Measurements from ENCODE around the gene CUL3. TPM values are rescaled to one million over a fixed set of nuclear protein-coding genes. Genes with fewer than 3 reads are reported as not detected.
"Not testable (repeated sequence)": the region's sequence is repeated elsewhere in the genome, so short reads cannot be mapped to it uniquely, and the experiment has no call there.

Gene CUL3
- total RNA-seq, 2 experiments from 2014 or later, result 83.5 to 87.0 TPM

DNA sequence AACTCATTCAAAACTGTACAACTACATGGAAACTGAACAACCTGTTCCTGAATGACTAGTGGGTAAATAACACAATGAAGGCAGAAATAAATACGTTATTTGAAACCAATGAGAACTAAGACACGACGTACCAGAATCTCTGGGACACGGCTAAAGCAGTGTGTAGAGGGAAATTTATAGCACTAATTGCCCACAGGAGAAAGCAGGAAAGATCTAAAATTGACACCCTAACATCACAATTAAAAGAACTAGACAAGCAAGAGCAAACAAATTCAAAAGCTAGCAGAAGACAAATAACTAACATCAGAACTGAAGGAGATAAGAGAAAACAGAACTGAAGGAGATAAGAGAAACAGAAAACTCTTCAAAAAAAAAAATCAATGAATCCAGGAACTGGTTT is 97.2 kb downstream of the CUL3 start:
- DNase-seq, H3K27me3 Mint-ChIP-seq, H3K4me3 Mint-ChIP-seq, H3K27ac Mint-ChIP-seq: not testable (repeated sequence)
- H3K9me3 Mint-ChIP-seq, result peaks cover 23% of the 10 kb centered on the region
- peaks cover 62% of the 10 kb centered on the region for H3K36me3 Mint-ChIP-seq
- H3K4me1 Mint-ChIP-seq, result peaks cover 33% of the 10 kb centered on the region

DNA sequence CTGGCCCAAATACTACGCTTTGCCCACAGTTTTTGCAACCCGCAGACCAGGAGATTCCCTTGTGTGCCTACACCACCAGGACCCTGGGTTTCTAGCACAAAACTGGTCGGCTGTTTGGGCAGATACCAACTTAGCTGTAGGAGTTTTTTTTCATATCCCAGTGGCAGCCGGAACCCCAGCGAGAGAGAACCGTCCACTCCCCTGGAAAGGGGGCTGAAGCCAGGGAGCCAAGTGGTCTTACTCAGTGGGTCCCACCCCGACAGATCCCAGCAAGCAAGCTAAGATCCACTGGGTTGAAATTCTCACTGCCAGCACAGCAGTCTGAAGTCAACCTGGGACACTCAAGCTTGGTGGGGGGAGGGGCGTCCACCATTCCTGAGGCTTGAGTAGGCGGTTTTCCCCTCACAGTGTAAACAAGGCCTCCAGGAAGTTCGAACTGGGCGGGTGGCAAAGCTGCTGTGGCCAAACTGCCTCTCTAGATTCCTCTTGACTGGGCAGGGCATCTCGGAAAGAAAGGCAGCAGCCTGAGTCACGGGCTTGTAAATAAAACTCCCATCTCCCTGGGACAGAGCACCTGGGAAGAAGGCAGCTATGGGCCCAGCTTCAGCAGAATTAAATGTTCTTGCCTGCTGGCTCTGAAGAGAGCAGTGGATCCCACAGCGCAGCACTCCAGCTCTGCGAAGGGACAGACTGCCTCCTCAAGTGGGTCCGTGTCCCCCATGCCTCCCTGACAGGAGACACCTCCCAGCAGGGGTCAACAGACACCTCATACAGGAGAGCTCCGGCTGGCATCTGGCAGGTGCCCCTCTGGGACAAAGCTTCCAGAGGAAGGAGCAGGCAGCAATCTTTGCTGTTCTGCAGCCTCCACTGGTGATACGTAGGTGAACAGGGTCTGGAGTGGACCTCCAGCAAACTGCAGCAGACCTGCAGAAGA is 99.8 kb downstream of the CUL3 start:
- not testable (repeated sequence) for H3K27ac Mint-ChIP-seq, H3K4me3 Mint-ChIP-seq, H3K27me3 Mint-ChIP-seq, DNase-seq
- peaks cover 48% of the 10 kb centered on the region for H3K36me3 Mint-ChIP-seq
- peaks cover 22% of the 10 kb centered on the region for H3K9me3 Mint-ChIP-seq
- H3K4me1 Mint-ChIP-seq, result peaks cover 29% of the 10 kb centered on the region

GRCh38 chr2:224479826-224480225 is 105.3 kb downstream of the CUL3 start:
- Mint-ChIP-seq H3K27ac (no peak overlapping the region), H3K9me3 (no peaks in the 10 kb centered on the region), H3K4me1 (peaks cover 10% of the 10 kb centered on the region), H3K4me3 (no peak overlapping the region), H3K36me3 (peaks cover 30% of the 10 kb centered on the region), H3K27me3 (no peaks in the 10 kb centered on the region)
- no peak for DNase-seq

DNA sequence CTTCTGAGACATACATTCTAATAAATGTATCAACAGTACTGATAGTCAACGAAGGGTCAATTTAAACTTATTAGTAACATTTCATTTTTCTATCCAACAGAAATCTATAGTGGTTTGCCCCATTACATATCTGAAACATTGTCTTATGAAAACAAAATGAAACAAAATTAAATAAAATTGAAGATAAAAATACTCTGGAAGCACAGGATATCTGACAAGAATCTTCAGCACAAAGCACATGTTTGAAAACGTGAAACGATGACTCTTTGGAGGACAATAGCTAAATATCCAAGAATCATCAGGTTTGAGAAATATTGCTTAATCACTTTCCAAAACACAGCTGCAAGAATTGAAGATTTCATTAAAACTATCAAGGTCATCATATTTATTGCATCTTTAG is 112.3 kb downstream of the CUL3 start:
- H3K36me3 Mint-ChIP-seq, result peaks cover 26% of the 10 kb centered on the region
- no peak overlapping the region for H3K27ac Mint-ChIP-seq
- H3K4me1 Mint-ChIP-seq, result peaks cover 1% of the 10 kb centered on the region
- no peak overlapping the region for H3K4me3 Mint-ChIP-seq
- no peaks in the 10 kb centered on the region for H3K27me3 Mint-ChIP-seq
- H3K9me3 Mint-ChIP-seq, result no peaks in the 10 kb centered on the region
- DNase-seq, result no peak

DNA sequence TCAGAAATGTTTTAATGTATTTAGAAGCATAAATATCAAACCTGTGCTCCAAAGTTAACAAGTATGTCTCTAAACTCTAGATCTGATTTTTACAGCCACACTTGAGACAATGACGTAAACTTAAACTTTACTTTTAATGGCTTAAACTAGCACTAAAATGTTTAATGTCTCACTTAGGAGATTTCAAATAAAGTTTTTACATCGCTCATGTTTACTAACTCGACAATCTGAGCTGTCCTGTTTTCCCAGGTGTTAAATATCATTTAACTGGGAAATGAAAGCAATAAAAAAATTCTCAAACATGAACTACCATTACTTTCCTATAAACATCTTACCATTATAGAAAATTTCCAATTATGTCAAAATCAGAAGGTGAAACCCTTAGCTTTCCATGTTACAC is 113.0 kb downstream of the CUL3 start:
- Mint-ChIP-seq H3K4me1 (peaks cover 4% of the 10 kb centered on the region), H3K36me3 (peaks cover 20% of the 10 kb centered on the region), H3K4me3 (no peak overlapping the region), H3K9me3 (no peaks in the 10 kb centered on the region), H3K27ac (no peak overlapping the region), H3K27me3 (no peaks in the 10 kb centered on the region)
- DNase-seq, result no peak

DNA sequence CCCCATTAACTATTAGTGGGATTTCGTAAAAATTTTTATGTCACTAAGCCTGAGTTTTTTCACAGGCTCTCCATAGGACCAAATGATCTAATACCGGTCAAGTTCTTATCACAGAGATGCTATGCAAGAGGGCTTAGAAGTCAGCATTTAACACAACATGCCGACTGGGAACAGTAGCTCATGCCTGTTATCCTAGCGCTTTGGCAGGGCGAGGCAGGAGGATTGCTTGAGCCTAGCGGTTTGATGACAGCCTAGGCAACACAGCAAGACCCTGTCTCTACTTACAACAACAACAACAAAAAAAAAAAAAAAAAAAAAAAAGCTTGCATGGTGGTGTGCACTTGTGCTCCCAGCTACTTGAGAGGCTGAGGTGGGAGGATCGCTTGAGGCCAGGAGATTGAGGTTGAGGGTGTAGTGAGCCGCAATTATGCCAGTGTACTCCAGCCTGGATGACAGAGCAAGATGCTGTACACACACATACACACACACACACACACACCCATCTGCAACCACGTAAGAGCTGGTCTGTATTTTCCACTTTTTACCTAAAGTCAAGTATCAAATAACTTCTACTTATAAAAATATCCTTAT is 115.7 kb downstream of the CUL3 start:
- Mint-ChIP-seq H3K27ac (no peak overlapping the region), H3K27me3 (no peaks in the 10 kb centered on the region), H3K4me1 (peaks cover 4% of the 10 kb centered on the region), H3K36me3 (peaks cover 2% of the 10 kb centered on the region), H3K9me3 (no peaks in the 10 kb centered on the region), H3K4me3 (no peak overlapping the region)
- no peak for DNase-seq

- peaks cover 1% of the 10 kb centered on the region for H3K9me3 Mint-ChIP-seq
- H3K27ac Mint-ChIP-seq, result no peak overlapping the region
Measured at GRCh38 chr2:224466304-224466895, 118.8 kb downstream of the CUL3 start.

GRCh38 chr2:224461391-224461790 is 123.8 kb downstream of the CUL3 start:
- H3K27me3 Mint-ChIP-seq, result no peaks in the 10 kb centered on the region
- peaks cover 6% of the 10 kb centered on the region for H3K9me3 Mint-ChIP-seq
- H3K27ac Mint-ChIP-seq, result no peak overlapping the region
- no peak for DNase-seq
- H3K36me3 Mint-ChIP-seq, result no peaks in the 10 kb centered on the region
- H3K4me1 Mint-ChIP-seq, result no peaks in the 10 kb centered on the region
- no peak overlapping the region for H3K4me3 Mint-ChIP-seq

More at GRCh38 chr2:224466304-224466895, 118.8 kb downstream of the CUL3 start:
- H3K27me3 Mint-ChIP-seq, result no peaks in the 10 kb centered on the region
- H3K4me1 Mint-ChIP-seq, result peaks cover 2% of the 10 kb centered on the region
- no peaks in the 10 kb centered on the region for H3K36me3 Mint-ChIP-seq
- no peak for DNase-seq
- H3K4me3 Mint-ChIP-seq, result no peak overlapping the region

- DNase-seq, result no peak
- no peaks in the 10 kb centered on the region for H3K4me1 Mint-ChIP-seq
- H3K27ac Mint-ChIP-seq, result no peak overlapping the region
- peaks cover 6% of the 10 kb centered on the region for H3K9me3 Mint-ChIP-seq
- H3K27me3 Mint-ChIP-seq, result peaks cover 3% of the 10 kb centered on the region
- H3K4me3 Mint-ChIP-seq, result no peak overlapping the region
- H3K36me3 Mint-ChIP-seq, result no peaks in the 10 kb centered on the region
Measured at GRCh38 chr2:224457408-224458096, 127.6 kb downstream of the CUL3 start.

DNA sequence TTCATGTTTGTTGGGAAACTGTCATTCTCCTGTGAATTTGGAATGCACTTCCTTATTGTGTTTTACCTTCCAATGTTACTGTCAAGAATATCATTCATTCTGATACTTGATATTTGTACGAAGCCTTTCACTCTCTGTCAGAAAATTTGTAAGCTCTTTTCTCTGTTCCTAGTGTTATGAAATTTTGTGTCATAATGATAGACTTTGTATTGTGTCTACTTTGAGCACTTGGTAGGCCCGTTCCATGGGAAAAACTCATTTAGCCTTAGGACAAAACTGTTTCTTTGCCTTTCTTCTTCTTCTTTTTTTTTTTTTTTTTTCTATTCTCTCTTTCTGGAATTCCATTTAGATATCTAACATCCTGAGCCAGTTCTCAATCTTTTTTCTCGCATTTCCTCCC is 131.3 kb downstream of the CUL3 start:
- Mint-ChIP-seq H3K9me3 (peaks cover 4% of the 10 kb centered on the region), H3K4me3 (no peak overlapping the region), H3K36me3 (no peaks in the 10 kb centered on the region), H3K27me3 (peaks cover 20% of the 10 kb centered on the region), H3K4me1 (no peaks in the 10 kb centered on the region), H3K27ac (no peak overlapping the region)
- DNase-seq, result no peak

DNA sequence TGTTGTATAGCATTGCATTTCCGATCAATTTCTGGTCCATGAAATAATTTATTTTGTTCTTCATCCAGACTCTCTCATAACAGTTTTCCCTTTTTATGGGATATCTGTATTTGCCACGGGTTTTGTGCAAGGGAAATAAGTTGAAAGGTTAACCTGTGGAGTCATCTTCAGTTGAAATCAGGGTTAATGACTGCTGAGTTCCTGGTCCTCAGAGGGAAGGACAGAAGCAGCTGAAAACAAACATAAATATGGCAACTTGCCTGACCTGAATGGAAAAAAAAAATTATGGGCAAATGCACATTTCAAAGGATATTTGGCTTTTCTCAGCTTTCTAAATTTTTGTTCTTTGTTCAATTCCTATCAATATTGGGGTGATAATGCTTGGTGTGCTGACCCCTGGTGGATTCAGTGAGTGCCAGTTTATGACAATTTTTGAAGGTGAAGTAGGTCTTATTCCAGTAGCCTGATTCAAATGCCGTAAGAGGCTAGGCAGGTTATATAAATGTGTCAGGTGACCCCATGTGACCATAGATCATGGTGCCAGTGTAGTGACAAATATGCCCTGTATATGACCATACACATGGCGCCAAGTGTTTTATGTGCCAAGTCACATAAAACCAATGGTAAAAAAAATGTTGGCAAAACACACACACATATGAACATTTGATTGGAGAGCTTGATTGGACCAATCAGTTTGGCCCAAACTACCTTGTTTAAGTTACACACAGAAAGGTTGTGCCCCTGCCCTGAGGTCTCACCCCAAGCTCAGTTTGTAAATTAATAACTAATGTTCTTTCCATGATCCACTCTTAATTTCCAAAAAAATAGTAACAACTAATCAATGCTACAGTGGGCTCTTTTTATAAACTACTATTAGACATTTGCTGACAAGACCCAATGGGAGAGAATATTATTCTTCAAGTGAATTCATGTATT is 135.7 kb downstream of the CUL3 start:
- DNase-seq, result peak; percentile 6
- H3K27me3 Mint-ChIP-seq, result peaks cover 17% of the 10 kb centered on the region
- H3K9me3 Mint-ChIP-seq, result no peaks in the 10 kb centered on the region

GRCh38 chr2:224448236-224448635 is 136.9 kb downstream of the CUL3 start:
- Mint-ChIP-seq H3K4me1 (no peaks in the 10 kb centered on the region), H3K27ac (no peak overlapping the region), H3K9me3 (no peaks in the 10 kb centered on the region), H3K4me3 (no peak overlapping the region), H3K36me3 (no peaks in the 10 kb centered on the region), H3K27me3 (peaks cover 30% of the 10 kb centered on the region)
- DNase-seq, result no peak

More for the DNA sequence above, 135.7 kb downstream of the CUL3 start:
- Mint-ChIP-seq H3K4me1 (no peaks in the 10 kb centered on the region), H3K4me3 (no peak overlapping the region), H3K36me3 (no peaks in the 10 kb centered on the region), H3K27ac (no peak overlapping the region)

- Mint-ChIP-seq H3K27me3 (peaks cover 47% of the 10 kb centered on the region), H3K27ac (no peak overlapping the region), H3K9me3 (no peaks in the 10 kb centered on the region), H3K36me3 (no peaks in the 10 kb centered on the region), H3K4me1 (peaks cover 3% of the 10 kb centered on the region), H3K4me3 (no peak overlapping the region)
- no peak for DNase-seq
Measured at GRCh38 chr2:224444783-224445182, 140.4 kb downstream of the CUL3 start.

DNA sequence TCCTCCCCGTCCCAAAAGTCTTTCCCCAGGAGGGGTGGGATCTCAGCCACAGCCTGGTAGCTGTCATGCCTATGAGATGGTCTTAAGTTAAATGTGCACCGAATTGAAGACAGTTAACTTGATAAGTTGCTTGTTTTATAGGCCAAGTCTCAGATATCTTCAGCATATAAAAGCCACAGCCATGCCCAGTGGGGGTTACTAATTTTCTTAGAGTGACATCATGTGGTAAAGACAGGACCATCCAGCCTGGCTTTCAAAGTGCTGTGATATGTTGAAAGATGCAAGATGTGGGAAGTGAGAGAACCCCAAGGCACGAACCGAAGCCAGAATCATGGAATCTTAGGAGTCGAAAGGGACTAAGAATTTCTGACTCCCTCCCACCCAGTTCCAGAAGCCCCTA is 141.1 kb downstream of the CUL3 start:
- Mint-ChIP-seq H3K27ac (no peak overlapping the region), H3K9me3 (no peaks in the 10 kb centered on the region), H3K27me3 (peaks cover 43% of the 10 kb centered on the region), H3K36me3 (no peaks in the 10 kb centered on the region), H3K4me1 (peaks cover 3% of the 10 kb centered on the region), H3K4me3 (no peak overlapping the region)
- DNase-seq, result no peak

All from activated naive CD8-positive, alpha-beta T cell treated with anti-CD3 and anti-CD28 coated beads for 36 hours (primary cell).